Glutamatergic neuron (in vitro differentiated cells): Measurements from ENCODE around the gene PHACTR2. TPM values are rescaled to one million over a fixed set of nuclear protein-coding genes. Genes with fewer than 3 reads are reported as not detected.
"Not testable (repeated sequence)": the region's sequence is repeated elsewhere in the genome, so short reads cannot be mapped to it uniquely, and the experiment has no call there.

Experiments used
- DNase-seq: peaks from one replicate; pipeline ENCODE4 v3.0.0; 2022
- H3K27ac Mint-ChIP-seq: one replicate; pipeline ENCODE4 v1.8.0; 2020; ENCODE audit warnings: mild to moderate bottlenecking, mixed read lengths, inconsistent platforms; ENCODE audit not compliant: unreplicated experiment
- H3K27me3 Mint-ChIP-seq: one replicate; pipeline ENCODE4 v1.8.0; 2020; ENCODE audit warnings: mild to moderate bottlenecking, moderate library complexity, mixed read lengths, inconsistent platforms; ENCODE audit not compliant: unreplicated experiment
- H3K36me3 Mint-ChIP-seq: one replicate; pipeline ENCODE4 v1.8.0; 2020; ENCODE audit warnings: mild to moderate bottlenecking, mixed read lengths, inconsistent platforms; ENCODE audit not compliant: unreplicated experiment
- H3K4me1 Mint-ChIP-seq: one replicate; pipeline ENCODE4 v1.8.0; 2020; ENCODE audit warnings: mild to moderate bottlenecking, low read depth, mixed read lengths, inconsistent platforms; ENCODE audit not compliant: unreplicated experiment
- H3K4me3 Mint-ChIP-seq: one replicate; pipeline ENCODE4 v1.8.0; 2020; ENCODE audit warnings: mild to moderate bottlenecking, mixed read lengths, inconsistent platforms; ENCODE audit not compliant: unreplicated experiment
- H3K9me3 Mint-ChIP-seq: one replicate; pipeline ENCODE4 v1.8.0; 2020; ENCODE audit warnings: mild to moderate bottlenecking, moderate library complexity, mixed read lengths, inconsistent platforms; ENCODE audit not compliant: unreplicated experiment
- CTCF ChIP-seq: fragments of 200-600 bp; sonication (generic); IDR thresholded peaks from one replicate; pipeline ENCODE4 v1.5.0; 2021; ENCODE audit not compliant: partially characterized antibody, unreplicated experiment
- total RNA-seq: library from RNA; stranded (reverse); fragmentation: NEBNext Ultra II Directional; extraction: Animal tissue kit (Norgen Biotek cat#: 25700); gene quantifications from one replicate; pipeline ENCODE4 v1.2.1, GENCODE V29; 2021; ENCODE audit not compliant: unreplicated experiment

PHACTR2 gene
- total RNA-seq, 1 donor from 2014 or later, result 9.7 TPM

GRCh38 chr6:143664171-143664570, 13.6 kb upstream of the PHACTR2 start:
- H3K9me3 Mint-ChIP-seq, result no peaks in the 10 kb centered on the region
- no peak overlapping the region for H3K27ac Mint-ChIP-seq
- DNase-seq, result no peak
- no peak for TF ChIP-seq CTCF
- no peak overlapping the region for H3K4me3 Mint-ChIP-seq
- H3K4me1 Mint-ChIP-seq, result no peaks in the 10 kb centered on the region
- H3K27me3 Mint-ChIP-seq, result no peaks in the 10 kb centered on the region
- peaks cover 8% of the 10 kb centered on the region for H3K36me3 Mint-ChIP-seq

GRCh38 chr6:143666007-143666406, 11.8 kb upstream of the PHACTR2 start:
- not testable (repeated sequence) for H3K27me3 Mint-ChIP-seq, DNase-seq, H3K4me3 Mint-ChIP-seq, H3K36me3 Mint-ChIP-seq, H3K27ac Mint-ChIP-seq, H3K4me1 Mint-ChIP-seq, H3K9me3 Mint-ChIP-seq

GRCh38 chr6:143669483-143669882, 8.3 kb upstream of the PHACTR2 start:
- not testable (repeated sequence) for H3K27me3 Mint-ChIP-seq, H3K27ac Mint-ChIP-seq, H3K36me3 Mint-ChIP-seq, DNase-seq, H3K4me1 Mint-ChIP-seq, H3K4me3 Mint-ChIP-seq, H3K9me3 Mint-ChIP-seq

- DNase-seq, result no peak
- TF ChIP-seq CTCF, result no peak
- Mint-ChIP-seq H3K4me3 (no peak overlapping the region), H3K27me3 (peaks cover 6% of the 10 kb centered on the region), H3K4me1 (peaks cover 6% of the 10 kb centered on the region), H3K27ac (no peak overlapping the region), H3K36me3 (peaks cover 5% of the 10 kb centered on the region), H3K9me3 (peaks cover 1% of the 10 kb centered on the region)
These were observed 4.1 kb upstream of the PHACTR2 start for GRCh38 chr6:143673669-143674068.

GRCh38 chr6:143674483-143675381, 3.0 kb upstream of the PHACTR2 start:
- no peak for TF ChIP-seq CTCF
- Mint-ChIP-seq H3K27me3 (peaks cover 4% of the 10 kb centered on the region), H3K4me1 (peaks cover 12% of the 10 kb centered on the region), H3K9me3 (peaks cover 1% of the 10 kb centered on the region), H3K27ac (no peak overlapping the region), H3K4me3 (no peak overlapping the region), H3K36me3 (peaks cover 5% of the 10 kb centered on the region)
- no peak for DNase-seq

- H3K9me3 Mint-ChIP-seq, result peaks cover 1% of the 10 kb centered on the region
- H3K4me3 Mint-ChIP-seq, result no peak overlapping the region
- H3K4me1 Mint-ChIP-seq, result peaks cover 16% of the 10 kb centered on the region
- peaks cover 2% of the 10 kb centered on the region for H3K27me3 Mint-ChIP-seq
- DNase-seq, result no peak
- TF ChIP-seq CTCF, result no peak
- peaks cover 2% of the 10 kb centered on the region for H3K36me3 Mint-ChIP-seq
- no peak overlapping the region for H3K27ac Mint-ChIP-seq
These were observed 2.3 kb upstream of the PHACTR2 start for GRCh38 chr6:143675382-143675900.
